NCI-H2196 treated with DMSO at 0.1 percent for 48 hours (cell line): ENCODE data around the gene RBPJL.

Source experiments
- DNase-seq: peaks from one replicate; lab custom pipeline; 2025; ENCODE audit not compliant: unreplicated experiment; lab: John Stamatoyannopoulos, UW

RBPJL gene

GRCh38 chr20:45358282-45359068 is 51.8 kb downstream of the RBPJL start:
- DNase-seq, result no peak

GRCh38 chr20:45359069-45359405 is 52.4 kb downstream of the RBPJL start:
- no peak for DNase-seq

GRCh38 chr20:45359406-45360148 is 52.9 kb downstream of the RBPJL start:
- DNase-seq, result no peak

GRCh38 chr20:45361793-45362192 is 55.2 kb downstream of the RBPJL start:
- DNase-seq, result no peak

GRCh38 chr20:45362804-45363610 is 56.4 kb downstream of the RBPJL start, which contains the start of gene SYS1:
TSS of gene SYS1 (plus strand) at chr20:45363156. CDS start at chr20:45363532, 376 bp downstream.
- DNase-seq, result peak; percentile 96

GRCh38 chr20:45363611-45364492 is 57.2 kb downstream of the RBPJL start:
- no peak for DNase-seq

GRCh38 chr20:45365444-45365970 is 58.9 kb downstream of the RBPJL start:
- no peak for DNase-seq

- no peak for DNase-seq
These were observed 59.6 kb downstream of the RBPJL start for GRCh38 chr20:45366192-45366591.

GRCh38 chr20:45366631-45367030 is 60.0 kb downstream of the RBPJL start:
- no peak for DNase-seq

- DNase-seq, result no peak
These were observed 60.5 kb downstream of the RBPJL start for GRCh38 chr20:45367126-45367525.
